Dorsolateral prefrontal cortex (tissue), 118 donors: ENCODE results near the gene MYZAP. TPM values are rescaled to one million over a fixed set of nuclear protein-coding genes. Genes with fewer than 3 reads are reported as not detected.

Experiments
- total RNA-seq, 120 experiments: library from RNA; stranded (reverse); gene quantifications; one replicate each; pipeline versions ENCODE4 v1.2.3 to v1.2.4, GENCODE V29; 2022

The MYZAP gene
- total RNA-seq, 120 experiments from 2014 or later = 0.31 to 4.8 (median 1.3) TPM; not detected in 3

Other genes starting within 250 kb of the MYZAP start
- 10 to 100 TPM; 10.6 to 65.4 (median 22.7) TPM for gene CGNL1, start 215.4 kb upstream of the MYZAP start, total RNA-seq
- 100 to 1,000 TPM in 5 of 120 experiments, 10 to 100 TPM in 115; 55.8 to 112 (median 75.8) TPM for gene POLR2M, start 114.8 kb downstream of the MYZAP start, total RNA-seq